GM23338 (cell line): ENCODE results near the gene EGR1. TPM values are rescaled to one million over a fixed set of nuclear protein-coding genes. Genes with fewer than 3 reads are reported as not detected.
A peak's percentile ranks its signal among the peaks of the same experiment; 100 is the strongest.

Experiments used
- ATAC-seq: fragments of 200-7000 bp; cut with Tn5 transposase; 3 replicates; pipeline ENCODE4 v1.9.1; 2020
- DNase-seq: peaks from one replicate; pipeline ENCODE4 v3.0.0-alpha.2; 2015; ENCODE audit warnings: low spot score
- H2AFZ ChIP-seq: fragments of 200-600 bp; sonication (generic); 2 replicates; pipeline ENCODE4 v1.8.0; 2016; ENCODE audit warnings: antibody characterized with exemption, mild to moderate bottlenecking, moderate library complexity
- H3F3A ChIP-seq: fragments of 200-600 bp; sonication (generic); replicated peaks from 2 replicates; pipeline ENCODE4 v1.8.0; 2017; ENCODE audit warnings: antibody characterized with exemption, mixed run types, low read depth
- H3K27ac ChIP-seq: fragments of 200-600 bp; sonication (generic); 2 replicates; pipeline ENCODE4 v1.6.1; 2016; ENCODE audit warnings: low read depth
- H3K27me3 ChIP-seq: fragments of 200-600 bp; sonication (generic); 2 replicates; pipeline ENCODE4 v1.8.0; 2016; ENCODE audit warnings: mild to moderate bottlenecking, mixed run types, moderate library complexity; ENCODE audit not compliant: insufficient read depth
- H3K36me3 ChIP-seq: fragments of 200-600 bp; sonication (generic); 2 replicates; pipeline ENCODE4 v1.8.0; 2016; ENCODE audit warnings: mild to moderate bottlenecking; ENCODE audit not compliant: insufficient read depth
- H3K4me1 ChIP-seq: fragments of 200-600 bp; sonication (generic); 2 replicates; pipeline ENCODE4 v1.8.0; 2016; ENCODE audit warnings: mild to moderate bottlenecking, moderate library complexity; ENCODE audit not compliant: insufficient read depth
- H3K4me2 ChIP-seq: fragments of 200-600 bp; sonication (generic); 2 replicates; pipeline ENCODE4 v1.7.1; 2017; ENCODE audit warnings: mixed run types
- H3K4me3 ChIP-seq: fragments of 200-600 bp; sonication (generic); 2 replicates; pipeline ENCODE4 v1.6.1; 2016; ENCODE audit warnings: mixed run types
- H3K79me2 ChIP-seq: fragments of 200-600 bp; sonication (generic); replicated peaks from 2 replicates; pipeline ENCODE4 v1.8.0; 2017; ENCODE audit warnings: mild to moderate bottlenecking; ENCODE audit not compliant: insufficient read depth
- H3K9me2 ChIP-seq: fragments of 200-600 bp; sonication (generic); 2 replicates; pipeline ENCODE4 v1.8.0; 2017; ENCODE audit not compliant: insufficient read depth
- H4K20me1 ChIP-seq: fragments of 200-600 bp; sonication (generic); replicated peaks from 2 replicates; pipeline ENCODE4 v1.8.0; 2017; ENCODE audit warnings: mild to moderate bottlenecking; ENCODE audit not compliant: insufficient read depth
- H3K27ac Mint-ChIP-seq: 2 replicates; pipeline ENCODE4 v1.8.0; 2020; ENCODE audit warnings: inconsistent platforms, mild to moderate bottlenecking, moderate library complexity, mixed read lengths
- H3K27me3 Mint-ChIP-seq: 3 replicates; pipeline ENCODE4 v1.8.0; 2022; ENCODE audit warnings: low read depth, mild to moderate bottlenecking, moderate library complexity, mixed read lengths, inconsistent platforms; ENCODE audit not compliant: insufficient read depth, poor library complexity
- H3K36me3 Mint-ChIP-seq: 3 replicates; pipeline ENCODE4 v1.8.0; 2021; ENCODE audit warnings: low read depth, mild to moderate bottlenecking, inconsistent platforms, moderate library complexity, mixed read lengths
- H3K4me1 Mint-ChIP-seq: 3 replicates; pipeline ENCODE4 v1.8.0; 2020; ENCODE audit warnings: mild to moderate bottlenecking, inconsistent platforms, mixed read lengths
- H3K4me3 Mint-ChIP-seq: 3 replicates; pipeline ENCODE4 v1.8.0; 2021; ENCODE audit warnings: moderate library complexity, mild to moderate bottlenecking, inconsistent platforms, mixed read lengths
- H3K9me3 Mint-ChIP-seq: 3 replicates; pipeline ENCODE4 v1.8.0; 2020; ENCODE audit warnings: moderate library complexity, mild to moderate bottlenecking, inconsistent platforms, mixed read lengths
- CREB1 ChIP-seq: fragments of 250-450 bp; sonication (Bioruptor Pico); IDR thresholded peaks from 2 replicates; pipeline ENCODE4 v1.5.0; 2020; ENCODE audit warnings: low read depth, mild to moderate bottlenecking, moderate library complexity
- CTCF ChIP-seq, 2 experiments: fragments of 200-600 bp in 1 of 2; sonication (generic) in 1 of 2; conservative IDR thresholded peaks; 2 replicates each; pipeline versions ENCODE4 v1.5.1 to v1.6.1; 2016 to 2017; ENCODE audit warnings: antibody characterized with exemption in 2 of 2, low read depth in 2 of 2, mild to moderate bottlenecking in 2 of 2, moderate library complexity in 1 of 2
- ETS1 ChIP-seq: IDR thresholded peaks from 2 replicates; pipeline ENCODE4 v1.6.1; 2016; ENCODE audit warnings: antibody characterized with exemption
- EZH2 ChIP-seq: fragments of 200-600 bp; sonication (generic); IDR thresholded peaks from one replicate; pipeline ENCODE4 v1.8.0; 2017; ENCODE audit warnings: antibody characterized with exemption, mild to moderate bottlenecking, low read depth; ENCODE audit not compliant: unreplicated experiment
- EZH2phosphoT487 ChIP-seq: fragments of 200-600 bp; sonication (generic); IDR thresholded peaks from one replicate; pipeline ENCODE4 v1.8.1; 2018; ENCODE audit warnings: antibody characterized with exemption; ENCODE audit not compliant: unreplicated experiment
- JUNB ChIP-seq: IDR thresholded peaks from one replicate; pipeline ENCODE4 v1.6.1; 2016; ENCODE audit warnings: antibody characterized with exemption; ENCODE audit not compliant: unreplicated experiment
- REST ChIP-seq: IDR thresholded peaks from one replicate; pipeline ENCODE4 v1.6.1; 2018; ENCODE audit warnings: antibody characterized with exemption; ENCODE audit not compliant: unreplicated experiment
- STAT1 ChIP-seq: IDR thresholded peaks from one replicate; pipeline ENCODE4 v1.6.1; 2016; ENCODE audit warnings: antibody characterized with exemption; ENCODE audit not compliant: unreplicated experiment
- polyA plus RNA-seq: library from polyadenylated mRNA; unstranded; fragments of >200 nt; fragmentation: Nextera tagmentation; extraction: Ambion mirVana; gene quantifications from 2 replicates; pipeline ENCODE4 v1.2.1, GENCODE V29; 2016
- total RNA-seq: library from RNA; depleted of rRNA; stranded (reverse); fragments of >200 nt; shearing (Covaris generic); gene quantifications from 2 replicates; pipeline ENCODE4 v1.2.3, GENCODE V29; 2014

Gene EGR1
- total and polyA plus RNA-seq, 2 experiments from 2014 or later = 13.5 to 60.3 TPM

GRCh38 chr5:138461343-138462125 lies 3.7 kb upstream of the EGR1 start:
- H3K4me1 Mint-ChIP-seq = peaks cover 24% of the 10 kb centered on the region
- peaks cover 17% of the 10 kb centered on the region for H3K27me3 Mint-ChIP-seq
- H3K36me3 Mint-ChIP-seq = peaks cover 2% of the 10 kb centered on the region
- H3K4me1 ChIP-seq = no peaks in the 10 kb centered on the region
- H2AFZ ChIP-seq = no peak overlapping the region
- TF ChIP-seq EZH2phosphoT487 (no peak), STAT1 (no peak), EZH2 (no peak), ETS1 (no peak), CREB1 (CRISPR knock-in tag) (no peak), REST (no peak), JUNB (no peak)
- H3F3A ChIP-seq = no peaks in the 10 kb centered on the region; the same call in 1 of the 2 replicates
- no peak overlapping the region for H3K4me2 ChIP-seq
- 0 out of 2 replicates have a peak, but pooled peaks cover 4% of the 10 kb centered on the region for H4K20me1 ChIP-seq
- no peaks in the 10 kb centered on the region for H3K79me2 ChIP-seq
- ATAC-seq = no peak
- H3K27me3 ChIP-seq = peaks cover 10% of the 10 kb centered on the region
- no peak overlapping the region for H3K27ac ChIP-seq
- H3K4me3 ChIP-seq = no peak overlapping the region
- peaks cover 1% of the 10 kb centered on the region; the same call in 2 of the 3 replicates for H3K9me3 Mint-ChIP-seq
- peak; percentile 36 for DNase-seq
- no peak overlapping the region for H3K27ac Mint-ChIP-seq
- peak overlapping the region; percentile 26; the same call in 1 of the 3 replicates for H3K4me3 Mint-ChIP-seq
- no peaks in the 10 kb centered on the region for H3K36me3 ChIP-seq
- no peaks in the 10 kb centered on the region for H3K9me2 ChIP-seq

GRCh38 chr5:138463419-138464007 lies 1.8 kb upstream of the EGR1 start:
- ATAC-seq (no peak), DNase-seq (peak; percentile 51)
- H3K27me3 Mint-ChIP-seq = peaks cover 32% of the 10 kb centered on the region

More at GRCh38 chr5:138463419-138464007, 1.8 kb upstream of the EGR1 start:
- Histone ChIP-seq H3K4me3 (peak overlapping the region; percentile 94), H2AFZ (peak overlapping the region; percentile 79), H3K27me3 (peaks cover 26% of the 10 kb centered on the region), H3K79me2 (no peaks in the 10 kb centered on the region), H3F3A (peaks cover 9% of the 10 kb centered on the region), H3K27ac (peak overlapping the region; percentile 90), H3K9me2 (no peaks in the 10 kb centered on the region), H4K20me1 (peaks cover 14% of the 10 kb centered on the region; the same call in 1 of the 2 replicates), H3K4me2 (peak overlapping the region; percentile 96), H3K36me3 (0 out of 2 replicates have a peak, but pooled peaks cover 3% of the 10 kb centered on the region), H3K4me1 (no peaks in the 10 kb centered on the region)
- Mint-ChIP-seq H3K36me3 (peaks cover 22% of the 10 kb centered on the region), H3K4me1 (peaks cover 38% of the 10 kb centered on the region), H3K4me3 (peak overlapping the region; percentile 84), H3K9me3 (peaks cover 11% of the 10 kb centered on the region; the same call in 2 of the 3 replicates), H3K27ac (peak overlapping the region; percentile 92)
- no peak for TF ChIP-seq REST
- peak; percentile 30 to 67; a peak in 2 of 4 replicates for TF ChIP-seq CTCF (conservative IDR thresholded peaks at IDR 0.05; ENCODE audit: low read depth in 2 of 2)
